ENCODE results near the gene IQCK.

The IQCK gene

GRCh38 chr16:19843371-19843770 is 125.3 kb downstream of the IQCK start:
- H3K36me3 ChIP-seq: no peaks in the 10 kb centered on the region
- no peak overlapping the region for H3K4me3 ChIP-seq
- H3K9me3 ChIP-seq: no peaks in the 10 kb centered on the region
- H3K27ac ChIP-seq: no peak overlapping the region
- intact Hi-C loops (cut with DNase I; ENCODE audit: low total_unique reads): no loop called here
- TF ChIP-seq CTCF (IDR thresholded peaks at IDR 0.05): no peak
- DNase-seq: no peak
- no peaks in the 10 kb centered on the region for H3K4me1 ChIP-seq
- H3K27me3 ChIP-seq: no peaks in the 10 kb centered on the region

- intact Hi-C loops (cut with DNase I; ENCODE audit: low total_unique reads): no loop called here
- H3K9me3 ChIP-seq: no peaks in the 10 kb centered on the region
- H3K27ac ChIP-seq: no peak overlapping the region
- no peak for TF ChIP-seq CTCF (IDR thresholded peaks at IDR 0.05)
- H3K27me3 ChIP-seq: no peaks in the 10 kb centered on the region
- H3K4me3 ChIP-seq: no peak overlapping the region
- no peaks in the 10 kb centered on the region for H3K4me1 ChIP-seq
- no peaks in the 10 kb centered on the region for H3K36me3 ChIP-seq
- DNase-seq: no peak
Measured at GRCh38 chr16:19844945-19845641, 127.0 kb downstream of the IQCK start.

GRCh38 chr16:19846436-19846835 is 128.4 kb downstream of the IQCK start:
- Histone ChIP-seq H3K9me3 (no peaks in the 10 kb centered on the region), H3K27me3 (no peaks in the 10 kb centered on the region), H3K27ac (no peak overlapping the region), H3K4me3 (no peak overlapping the region), H3K36me3 (no peaks in the 10 kb centered on the region), H3K4me1 (no peaks in the 10 kb centered on the region)
- TF ChIP-seq CTCF (IDR thresholded peaks at IDR 0.05): no peak
- intact Hi-C loops (cut with DNase I; ENCODE audit: low total_unique reads): no loop called here
- DNase-seq: no peak

GRCh38 chr16:19848756-19849155 is 130.7 kb downstream of the IQCK start:
- intact Hi-C loops (cut with DNase I; ENCODE audit: low total_unique reads): no loop called here
- Histone ChIP-seq H3K9me3 (no peaks in the 10 kb centered on the region), H3K36me3 (no peaks in the 10 kb centered on the region), H3K4me3 (no peak overlapping the region), H3K27ac (no peak overlapping the region), H3K4me1 (no peaks in the 10 kb centered on the region), H3K27me3 (no peaks in the 10 kb centered on the region)
- DNase-seq: no peak
- TF ChIP-seq CTCF (IDR thresholded peaks at IDR 0.05): no peak

- TF ChIP-seq CTCF (IDR thresholded peaks at IDR 0.05): no peak
- Histone ChIP-seq H3K4me3 (no peak overlapping the region), H3K27me3 (no peaks in the 10 kb centered on the region), H3K9me3 (no peaks in the 10 kb centered on the region), H3K4me1 (no peaks in the 10 kb centered on the region), H3K27ac (no peak overlapping the region), H3K36me3 (no peaks in the 10 kb centered on the region)
- no peak for DNase-seq
- intact Hi-C loops (cut with DNase I; ENCODE audit: low total_unique reads): no loop called here
Measured at GRCh38 chr16:19850131-19850817, 132.2 kb downstream of the IQCK start.
